Esophagus muscularis mucosa (tissue), 4 donors: ENCODE data around the gene TNS4. TPM values are rescaled to one million over a fixed set of nuclear protein-coding genes. Genes with fewer than 3 reads are reported as not detected.
A peak's percentile ranks its signal among the peaks of the same experiment; 100 is the strongest.

Experiments
- DNase-seq: peaks from one replicate; pipeline ENCODE4 v3.0.0-alpha.2; 2017; ENCODE audit errors: extremely low spot score
- H3K27ac ChIP-seq, 4 donors: fragments of 200-600 bp; sonication (generic); replicated peaks in 1 of 4; 1 replicate in 3 of 4; 2 replicates in 1 of 4; pipeline ENCODE4 v1.5.1; 2016 to 2019; ENCODE audit warnings: mild to moderate bottlenecking in 1 of 4
- H3K27me3 ChIP-seq, 4 donors: fragments of 200-600 bp; sonication (generic); one replicate each; pipeline versions ENCODE4 v1.5.1 to v1.6.0; 2016 to 2019
- H3K36me3 ChIP-seq, 4 donors: fragments of 200-600 bp; sonication (generic); one replicate each; pipeline ENCODE4 v1.5.1; 2016 to 2019
- H3K4me1 ChIP-seq, 4 donors: fragments of 200-600 bp; sonication (generic); one replicate each; pipeline ENCODE4 v1.5.1; 2016 to 2019
- H3K4me3 ChIP-seq, 4 donors: fragments of 200-600 bp; sonication (generic); 1 replicate in 2 of 4; 2 replicates in 2 of 4; pipeline ENCODE4 v1.5.1; 2016 to 2019; ENCODE audit warnings: mild to moderate bottlenecking in 4 of 4, moderate library complexity in 1 of 4
- H3K9me3 ChIP-seq, 4 donors: fragments of 200-600 bp; sonication (generic); 1 replicate in 3 of 4; 2 replicates in 1 of 4; pipeline ENCODE4 v1.5.1; 2016 to 2019
- CTCF ChIP-seq, 3 experiments: fragments of 200-600 bp in 2 of 3; fragments of 450-650 bp in 1 of 3; sonication (generic) in 2 of 3; IDR thresholded peaks; one replicate each; pipeline ENCODE4 v1.5.1; 2017 to 2019; ENCODE audit warnings: antibody characterized with exemption in 3 of 3, mild to moderate bottlenecking in 2 of 3, moderate library complexity in 1 of 3
- EP300 ChIP-seq: sonication (generic); formaldehyde crosslinking; IDR thresholded peaks from one replicate; pipeline ENCODE4 v1.6.1; 2017; ENCODE audit warnings: antibody characterized with exemption
- POLR2A ChIP-seq: fragments of 450-650 bp; IDR thresholded peaks from one replicate; pipeline ENCODE4 v1.6.1; 2017; ENCODE audit warnings: antibody characterized with exemption, moderate library complexity, mild to moderate bottlenecking, low read depth
- POLR2AphosphoS5 ChIP-seq, 2 donors: sonication (generic); formaldehyde crosslinking; IDR thresholded peaks; one replicate each; pipeline ENCODE4 v1.6.1; 2017; ENCODE audit warnings: antibody characterized with exemption in 2 of 2
- WGBS: methylation state at CpG from one replicate; pipeline ENCODE4 v1.1.5; 2018; 5-methylcytosine and 5-hydroxymethylcytosine counted together
- intact Hi-C: fragments of 100-400 bp; cut with DNase I; formaldehyde crosslinking; loops from one replicate; pipeline ENCODE4 v1.15.1; 2023
- total RNA-seq, 4 donors: library from RNA; depleted of rRNA; stranded (reverse); fragments of >200 nt; gene quantifications; one replicate each; pipeline versions ENCODE4 v1.1.0 to v1.2.1, GENCODE V29; 2016

TNS4 gene
- total RNA-seq, 4 donors from 2014 or later = not detected

- intact Hi-C loops = no loop called here
- WGBS = 92% methylated on average over 5 of the region's 5 CpGs
These were observed 5.4 kb upstream of the TNS4 start for GRCh38 chr17:40506786-40507185.

GRCh38 chr17:40503154-40503553 lies 1.7 kb upstream of the TNS4 start:
- TF ChIP-seq POLR2A (no peak), POLR2AphosphoS5 (IDR thresholded peaks at IDR 0.05) (no peak), EP300 (no peak), CTCF (IDR thresholded peaks at IDR 0.05) (no peak)

More at GRCh38 chr17:40506786-40507185, 5.4 kb upstream of the TNS4 start:
- peaks cover 0 to 5% (median 0%) of the 10 kb centered on the region in 4 donors for H3K9me3 ChIP-seq
- no peaks in the 10 kb centered on the region for H3K27me3 ChIP-seq
- H3K27ac ChIP-seq = no peak overlapping the region
- peaks cover 0 to 7% (median 5%) of the 10 kb centered on the region in 4 donors for H3K4me1 ChIP-seq
- no peak for DNase-seq
- no peak overlapping the region for H3K4me3 ChIP-seq
- H3K36me3 ChIP-seq = no peaks in the 10 kb centered on the region
- TF ChIP-seq EP300 = no peak
- no peak for TF ChIP-seq CTCF (IDR thresholded peaks at IDR 0.05)
- no peak for TF ChIP-seq POLR2A
- TF ChIP-seq POLR2AphosphoS5 (IDR thresholded peaks at IDR 0.05) = no peak

GRCh38 chr17:40502716-40503115 lies 1.3 kb upstream of the TNS4 start:
- H3K27me3 ChIP-seq = no peaks in the 10 kb centered on the region
- H3K27ac ChIP-seq = no peak overlapping the region
- peaks cover 0 to 5% (median 0%) of the 10 kb centered on the region in 4 donors for H3K9me3 ChIP-seq
- peaks cover 15 to 34% (median 33%) of the 10 kb centered on the region in 4 donors for H3K4me1 ChIP-seq
- no peak overlapping the region for H3K4me3 ChIP-seq
- WGBS = no CpG with 5 or more reads among the region's 5 CpGs
- no peaks in the 10 kb centered on the region for H3K36me3 ChIP-seq
- TF ChIP-seq POLR2AphosphoS5 (IDR thresholded peaks at IDR 0.05) (no peak), POLR2A (no peak), CTCF (IDR thresholded peaks at IDR 0.05) (no peak), EP300 (no peak)
- intact Hi-C loops = no loop called here
- DNase-seq = no peak

More at GRCh38 chr17:40503154-40503553, 1.7 kb upstream of the TNS4 start:
- Histone ChIP-seq H3K27ac (no peak overlapping the region), H3K4me3 (no peak overlapping the region), H3K27me3 (no peaks in the 10 kb centered on the region), H3K4me1 (peaks cover 15 to 29% (median 29%) of the 10 kb centered on the region in 4 donors), H3K36me3 (no peaks in the 10 kb centered on the region), H3K9me3 (peaks cover 0 to 5% (median 0%) of the 10 kb centered on the region in 4 donors)
- intact Hi-C loops = no loop called here
- no peak for DNase-seq
- WGBS = 100% methylated on average over 2 of the region's 2 CpGs

- H3K9me3 ChIP-seq = peaks cover 0 to 5% (median 0%) of the 10 kb centered on the region in 4 donors
- peaks cover 15 to 38% (median 37%) of the 10 kb centered on the region in 4 donors for H3K4me1 ChIP-seq
- no peak overlapping the region for H3K4me3 ChIP-seq
- DNase-seq = no peak
- intact Hi-C loops = no loop called here
- TF ChIP-seq CTCF (IDR thresholded peaks at IDR 0.05) = no peak
- no peak for TF ChIP-seq POLR2AphosphoS5 (IDR thresholded peaks at IDR 0.05)
- TF ChIP-seq EP300 = no peak
- TF ChIP-seq POLR2A = no peak
- no peaks in the 10 kb centered on the region for H3K27me3 ChIP-seq
- H3K27ac ChIP-seq = peak overlapping the region in 1 of 4 donors; percentile 82
- no peaks in the 10 kb centered on the region for H3K36me3 ChIP-seq
- 94% methylated on average over 10 of the region's 10 CpGs for WGBS
These were observed 714 bp downstream of the TNS4 start for GRCh38 chr17:40500709-40501108.

GRCh38 chr17:40500190-40500589 lies 1.2 kb downstream of the TNS4 start:
- peaks cover 15 to 38% (median 37%) of the 10 kb centered on the region in 4 donors for H3K4me1 ChIP-seq
- H3K9me3 ChIP-seq = peaks cover 0 to 5% (median 0%) of the 10 kb centered on the region in 4 donors
- H3K27ac ChIP-seq = peak overlapping the region; percentile 71 to 82 (median 77)
- no peak for DNase-seq
- no peaks in the 10 kb centered on the region for H3K36me3 ChIP-seq
- WGBS = 93% methylated on average over 11 of the region's 11 CpGs
- intact Hi-C loops = no loop called here
- TF ChIP-seq POLR2A (no peak), POLR2AphosphoS5 (IDR thresholded peaks at IDR 0.05) (no peak), CTCF (IDR thresholded peaks at IDR 0.05) (no peak), EP300 (no peak)
- H3K27me3 ChIP-seq = no peaks in the 10 kb centered on the region
- H3K4me3 ChIP-seq = peak overlapping the region in 1 of 4 donors; percentile 36
